ENCODE results near the gene SLFN12L.
"Not testable (repeated sequence)": the region's sequence is repeated elsewhere in the genome, so short reads cannot be mapped to it uniquely, and the experiment has no call there.

SLFN12L gene

DNA sequence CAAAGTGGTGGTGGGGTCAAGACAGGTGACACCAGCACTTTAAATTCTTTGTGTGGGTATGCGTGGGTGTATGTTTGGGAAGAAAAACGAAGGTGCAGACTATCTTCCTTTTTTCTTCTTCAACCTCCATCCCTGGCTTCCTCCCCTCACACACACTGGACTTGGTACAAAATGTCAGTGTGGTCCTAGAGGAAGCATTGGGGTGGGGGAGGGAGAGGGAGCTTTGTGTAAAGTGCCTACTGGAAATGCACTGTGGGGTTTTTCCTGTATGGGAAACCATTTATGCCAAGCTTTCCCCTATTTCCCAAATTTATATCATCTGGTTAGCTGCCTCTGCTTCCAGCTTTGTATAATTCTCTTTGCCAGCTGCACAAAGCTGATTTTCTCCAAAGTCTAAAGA lies 44.4 kb downstream of the SLFN12L start:
- no peak for DNase-seq

DNA sequence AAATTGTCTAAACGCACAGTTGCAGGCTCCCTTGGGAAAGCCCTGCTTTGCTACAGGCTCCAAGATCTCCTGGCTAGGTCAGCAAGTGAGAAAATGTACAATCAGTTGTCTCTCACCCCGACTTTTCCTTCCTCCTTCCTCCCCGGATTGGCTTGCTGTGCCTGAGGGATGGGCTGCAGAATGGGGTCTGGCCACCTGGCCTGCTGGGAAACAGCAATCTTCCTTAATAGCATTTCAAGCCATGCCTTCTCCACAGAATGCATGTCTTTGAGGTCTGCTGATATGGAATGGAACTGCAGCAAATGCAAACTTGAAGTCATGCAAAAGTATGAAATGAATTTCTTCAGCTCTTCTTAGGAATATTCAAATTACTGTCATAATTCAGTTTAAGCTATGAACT lies 46.1 kb downstream of the SLFN12L start:
- no peak for DNase-seq

DNA sequence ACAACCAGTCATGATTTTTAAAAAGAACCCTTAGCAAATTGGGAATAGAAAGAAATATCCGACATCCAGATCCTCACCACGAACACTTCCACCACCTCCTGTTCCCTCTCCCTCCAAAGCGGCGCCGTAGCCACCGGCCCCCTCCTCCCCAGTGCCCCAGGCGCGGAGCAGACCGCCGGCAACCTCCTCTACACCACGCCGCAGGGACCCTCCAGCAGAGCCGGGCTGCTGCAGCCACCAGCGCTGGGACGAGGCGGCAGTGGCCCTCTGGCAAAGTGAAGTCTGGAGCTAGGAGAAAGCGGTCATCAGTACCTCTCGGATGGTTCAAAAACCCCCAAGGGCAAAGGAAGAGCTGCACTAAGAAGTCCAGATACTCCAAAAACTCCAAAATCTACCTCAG lies 47.5 kb downstream of the SLFN12L start:
- DNase-seq: no peak

DNA sequence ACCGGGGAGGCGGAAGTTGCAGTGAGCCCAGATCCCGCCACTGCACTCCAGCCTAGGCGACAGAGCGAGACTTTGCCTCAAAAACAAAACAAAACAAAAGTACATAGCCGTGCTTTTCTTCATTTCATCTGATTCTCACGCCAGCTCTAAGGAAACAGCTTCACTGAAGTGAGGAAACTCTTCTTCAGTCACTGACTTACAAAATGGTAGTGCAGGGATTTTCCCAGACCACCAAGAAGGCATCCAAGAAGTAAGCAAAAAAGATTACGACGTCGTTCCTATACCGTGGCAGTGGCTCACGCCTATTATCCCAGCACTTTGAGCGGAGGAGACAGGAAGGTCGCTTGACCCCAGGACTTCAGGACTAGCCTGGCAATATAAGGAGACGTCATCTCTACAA lies 48.5 kb downstream of the SLFN12L start:
- DNase-seq: no peak

DNA sequence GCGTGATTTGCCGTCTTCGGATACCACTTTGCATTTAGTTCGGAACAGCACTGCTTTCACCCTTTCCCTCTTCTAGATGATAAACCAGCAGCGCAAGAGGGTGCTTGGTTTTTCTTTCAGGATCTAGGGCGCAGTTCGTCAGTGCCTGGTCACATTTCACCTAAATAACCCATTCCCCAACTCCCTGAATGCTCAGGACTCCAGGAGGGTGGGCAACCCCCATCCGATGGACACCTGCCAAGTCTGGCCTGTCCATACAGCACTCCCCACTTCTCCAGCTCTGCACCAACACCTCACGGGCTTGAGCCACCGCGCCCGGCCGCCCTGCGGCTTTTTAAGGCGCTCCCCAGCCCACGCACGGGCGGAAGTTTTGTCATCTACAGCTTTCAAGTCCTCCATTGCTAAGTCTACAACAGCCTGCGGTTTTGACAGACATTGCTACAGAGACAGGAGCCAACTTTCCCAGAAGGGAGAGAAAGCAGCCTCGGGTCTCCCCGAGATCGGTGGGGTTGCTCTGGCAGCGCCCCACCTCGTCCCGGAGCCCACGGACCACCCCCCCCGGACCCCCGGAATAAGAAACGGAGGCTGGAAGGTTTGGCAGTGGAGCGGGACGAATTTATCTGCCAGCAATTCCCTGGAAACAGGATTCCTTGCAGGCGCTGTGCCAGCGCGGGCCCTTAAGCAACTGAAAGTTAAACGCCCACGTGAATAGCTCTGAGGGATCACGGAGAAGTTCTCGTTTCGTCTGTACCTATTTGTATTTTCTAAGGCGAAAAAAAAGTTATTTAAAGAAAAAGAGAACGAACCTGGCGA lies 50.4 kb downstream of the SLFN12L start:
- peak; percentile 32 for DNase-seq

DNA sequence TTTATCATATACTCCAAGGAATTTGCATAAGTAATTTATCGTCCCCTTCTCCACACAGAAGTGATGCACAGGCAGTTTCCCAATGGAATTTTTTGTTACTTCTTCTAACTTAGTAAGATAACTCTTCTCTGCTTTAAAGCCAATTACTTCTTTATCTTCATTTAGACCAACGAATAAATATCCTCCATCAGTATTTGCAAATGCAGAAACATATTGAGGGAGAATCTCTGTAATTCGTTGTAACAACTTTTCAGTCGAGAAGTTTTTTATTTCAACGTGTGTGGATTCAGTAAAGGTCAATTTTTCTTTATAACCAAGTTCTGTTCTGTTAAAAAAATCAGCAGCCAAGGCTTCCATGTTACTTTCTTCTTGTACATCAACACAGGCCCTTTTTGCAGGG lies 58.2 kb downstream of the SLFN12L start:
- DNase-seq: no peak

DNA sequence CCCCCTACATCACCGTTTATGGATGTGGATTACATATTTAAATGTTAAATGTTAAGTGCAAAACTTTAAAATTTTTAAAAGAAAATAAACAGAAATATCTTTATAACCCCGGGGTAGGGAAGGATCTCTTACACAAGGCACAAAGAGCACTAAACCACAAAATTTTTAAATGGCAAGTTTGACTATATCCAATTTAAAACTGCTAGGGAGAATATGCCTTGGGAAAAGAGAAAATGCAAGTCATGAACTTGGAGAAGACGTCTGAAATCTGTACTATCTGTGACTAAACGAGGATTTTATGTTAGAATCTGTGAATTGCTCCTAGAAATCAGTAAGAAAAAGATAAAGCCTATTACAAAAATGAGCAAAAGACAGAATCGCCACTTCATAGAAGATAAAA lies 60.2 kb downstream of the SLFN12L start:
- no peak for DNase-seq

DNA sequence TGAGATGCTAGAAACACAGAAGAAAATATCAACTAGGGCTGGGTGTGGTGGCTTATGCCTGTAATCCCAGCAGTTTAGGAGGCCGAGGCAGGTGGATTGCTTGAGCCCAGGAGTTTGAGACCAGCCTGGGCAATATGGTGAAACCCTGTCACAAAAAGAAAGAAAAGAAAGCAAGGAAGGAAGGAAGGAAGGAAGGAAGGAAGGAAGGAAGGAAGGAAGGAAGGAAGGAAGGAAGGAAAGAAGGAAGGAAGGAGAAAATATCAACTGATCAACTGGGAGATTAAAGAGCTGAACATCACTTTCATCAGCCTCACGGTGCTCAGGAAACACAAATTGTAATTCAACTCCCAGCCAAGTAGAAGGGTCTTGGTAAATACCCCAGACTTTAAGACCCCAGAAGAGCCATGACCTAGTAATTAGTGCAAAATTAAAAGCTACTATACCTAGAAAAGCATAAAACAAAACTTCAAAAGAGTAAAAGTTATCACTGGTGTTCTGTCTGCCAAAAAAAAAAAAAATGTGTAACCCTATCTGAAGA lies 61.1 kb downstream of the SLFN12L start:
- DNase-seq: no peak

DNA sequence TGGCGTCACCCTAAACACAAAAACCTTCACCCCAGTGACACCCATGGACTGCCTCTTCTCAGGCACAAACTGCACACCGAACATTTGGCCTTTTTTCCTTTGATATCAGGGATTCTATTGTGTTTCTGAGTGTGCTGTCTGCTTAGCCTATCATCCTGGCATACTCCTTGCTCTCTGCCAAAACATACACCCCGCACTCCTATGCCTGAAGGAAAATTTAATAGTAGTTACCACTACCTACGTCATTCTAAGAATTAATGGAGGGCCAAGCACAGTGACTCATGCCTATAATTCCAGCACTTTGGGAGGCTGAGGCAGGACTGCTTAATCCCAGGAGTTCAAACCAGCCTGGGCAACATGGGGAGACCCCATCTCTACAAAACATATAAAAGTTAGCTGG lies 69.0 kb downstream of the SLFN12L start:
- no peak for DNase-seq

DNA sequence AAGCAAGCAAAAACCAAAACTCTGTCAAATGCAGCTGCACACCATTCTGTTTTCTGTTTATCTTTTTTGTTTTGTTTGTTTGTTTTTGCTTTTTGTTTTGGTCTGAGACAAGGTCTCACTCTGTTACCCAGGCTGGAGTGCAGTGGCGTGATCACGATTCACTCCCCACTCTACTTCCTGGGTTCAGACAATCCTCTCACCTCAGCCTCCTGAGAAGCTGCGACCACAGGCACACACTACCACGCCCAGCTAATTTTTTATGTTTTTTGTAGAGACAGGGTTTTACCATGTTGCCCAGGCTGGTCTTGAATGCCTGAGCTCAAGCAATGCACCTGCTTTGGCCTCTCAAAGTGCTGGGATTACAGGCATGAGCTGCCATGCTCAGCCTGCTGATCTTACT lies 69.7 kb downstream of the SLFN12L start:
- no peak for DNase-seq

DNA sequence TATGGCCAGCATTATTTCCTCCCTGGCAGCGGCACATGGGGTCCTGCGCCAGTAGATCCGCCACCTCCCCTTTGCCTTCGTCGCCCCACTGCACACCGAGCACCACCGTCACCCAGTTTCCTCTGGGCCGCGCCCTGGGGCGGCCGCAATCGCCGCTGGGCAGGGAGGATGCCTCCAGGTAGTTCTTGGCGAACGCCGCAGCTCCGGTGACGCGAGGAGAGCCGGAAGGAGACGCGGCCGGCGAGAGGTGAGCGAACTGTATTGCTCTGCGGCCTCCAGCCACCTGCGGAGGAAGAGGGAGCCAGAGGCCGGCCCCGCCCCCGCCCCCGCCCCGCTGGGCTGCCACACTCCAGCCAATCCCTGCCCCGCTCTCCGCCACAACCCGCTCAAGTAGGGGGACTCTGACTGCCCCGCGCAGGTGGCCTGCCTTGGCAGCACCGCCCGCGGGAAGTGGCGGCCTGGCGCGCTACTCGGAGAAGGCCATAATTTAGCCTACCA lies 77.1 kb downstream of the SLFN12L start:
- DNase-seq: peak; percentile 34

DNA sequence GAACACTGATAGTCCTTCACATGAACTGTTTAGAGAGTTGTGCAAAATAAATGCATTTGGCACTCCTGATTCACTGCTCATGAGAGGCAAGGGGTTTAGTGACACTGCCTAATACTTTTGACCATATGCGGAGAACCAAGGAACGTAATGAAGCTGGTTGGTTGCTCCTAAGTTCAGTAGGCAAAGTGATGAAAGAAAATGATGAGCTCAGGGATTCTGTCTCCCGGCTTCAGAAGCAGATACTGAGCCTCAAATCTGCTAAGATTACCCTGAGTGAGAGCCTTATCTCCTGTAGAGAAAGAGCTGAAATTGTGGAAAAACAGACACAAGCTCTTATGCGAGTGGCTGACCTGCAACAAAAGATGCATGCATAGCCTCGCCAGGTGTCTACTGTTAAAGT lies 83.4 kb downstream of the SLFN12L start:
- not testable (repeated sequence) for DNase-seq

DNA sequence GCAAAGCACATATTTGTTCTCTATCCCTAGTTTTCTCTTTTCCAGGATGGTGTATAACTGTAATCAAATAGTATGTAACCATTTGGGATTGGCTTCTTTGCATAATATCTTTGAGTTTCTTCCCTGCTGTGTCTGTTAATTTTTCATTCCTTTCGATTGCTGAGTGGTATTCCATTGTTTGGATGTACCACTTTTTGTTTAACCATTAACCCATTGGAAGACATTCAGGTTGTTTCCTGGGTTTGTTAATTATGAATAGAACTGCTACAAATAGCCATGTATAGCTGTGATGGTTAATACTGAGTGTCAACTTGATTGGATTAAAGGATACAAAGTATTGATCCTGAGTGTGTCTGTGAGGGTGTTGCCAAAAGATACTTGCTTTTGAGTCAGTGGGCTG lies 84.3 kb downstream of the SLFN12L start:
- no peak for DNase-seq

DNA sequence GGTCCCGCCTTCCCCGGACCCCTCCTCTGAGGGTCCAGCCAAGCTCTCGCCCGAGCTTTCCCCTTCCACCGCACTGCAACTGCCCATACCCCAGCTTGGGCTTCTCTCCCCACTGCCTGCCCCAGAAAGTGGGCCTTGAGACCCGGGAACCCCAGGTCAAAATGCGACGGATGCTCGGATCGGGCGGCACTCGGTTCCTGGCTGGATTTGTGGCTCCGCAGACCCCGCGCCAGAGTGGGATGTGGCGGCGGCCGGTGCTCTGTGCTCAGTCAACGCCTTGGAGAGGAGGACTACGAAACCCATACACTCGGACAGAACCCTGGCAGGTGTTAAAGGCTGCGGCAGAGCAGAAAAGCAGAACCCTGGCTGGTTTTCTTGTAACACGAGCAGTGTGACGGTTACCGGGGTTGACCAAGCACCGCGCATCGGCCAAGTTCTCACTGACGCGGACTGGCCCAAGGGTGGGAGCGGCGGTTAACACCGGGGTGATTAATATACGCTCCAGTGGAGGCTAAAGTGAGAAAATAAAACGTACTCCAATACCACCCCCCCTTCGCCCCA lies 88.0 kb downstream of the SLFN12L start:
- DNase-seq: peak; percentile 49

DNA sequence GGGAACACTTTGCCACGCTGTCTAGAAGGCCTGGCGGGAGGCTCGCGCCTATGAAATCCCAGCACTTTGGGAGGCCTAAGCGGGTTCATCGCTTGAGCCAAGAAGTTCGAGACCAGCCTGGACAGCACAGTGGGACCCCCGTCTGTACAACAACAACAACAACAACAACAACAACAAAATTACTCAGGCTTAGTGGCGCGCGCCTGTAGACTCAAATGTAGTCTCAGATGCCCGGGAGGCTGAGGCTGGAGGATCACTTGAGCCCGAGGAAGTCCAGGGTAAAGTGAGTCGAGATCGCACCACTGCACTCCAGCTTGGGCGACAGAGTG lies 88.6 kb downstream of the SLFN12L start:
- DNase-seq: peak; percentile 44

DNA sequence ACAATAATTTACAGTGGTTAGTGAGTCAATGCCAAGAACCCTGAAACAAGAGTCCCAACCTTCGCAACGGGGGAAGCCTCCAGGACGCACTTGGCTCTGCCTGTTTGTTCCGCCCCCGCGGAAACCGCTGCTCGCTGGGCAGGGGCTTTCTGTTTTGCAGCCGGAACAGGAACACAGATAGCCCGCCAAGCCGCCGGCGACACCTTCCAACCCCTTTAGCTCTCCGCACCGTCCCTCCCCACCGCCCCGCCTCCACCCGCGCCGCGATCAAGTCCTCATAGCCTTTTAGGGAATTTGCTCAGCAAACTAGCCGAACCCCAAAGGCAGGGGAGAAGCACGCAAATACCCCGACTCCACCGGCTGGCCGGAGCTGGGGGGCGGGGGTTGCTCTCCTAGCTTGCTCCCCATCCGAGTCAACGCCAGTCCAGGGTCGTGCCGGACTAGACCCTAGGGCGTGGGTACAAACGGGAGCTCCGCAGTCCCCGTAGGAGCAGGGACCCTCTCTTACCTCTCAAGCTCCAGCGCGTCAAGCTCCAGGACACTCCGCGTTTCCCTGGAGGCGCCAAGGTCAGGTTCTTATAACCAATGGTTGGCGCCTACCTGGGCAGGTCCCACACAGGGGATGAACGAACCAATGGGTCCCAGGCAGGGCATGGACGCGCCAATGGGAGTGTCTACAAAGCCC lies 89.1 kb downstream of the SLFN12L start, which contains the start of gene SLFN13:
SLFN13 (minus strand) TSS at position 553 of the 685 bp plus-strand sequence. CDS start 3,086 bp downstream, outside the sequence.
- peak; percentile 71 for DNase-seq

DNA sequence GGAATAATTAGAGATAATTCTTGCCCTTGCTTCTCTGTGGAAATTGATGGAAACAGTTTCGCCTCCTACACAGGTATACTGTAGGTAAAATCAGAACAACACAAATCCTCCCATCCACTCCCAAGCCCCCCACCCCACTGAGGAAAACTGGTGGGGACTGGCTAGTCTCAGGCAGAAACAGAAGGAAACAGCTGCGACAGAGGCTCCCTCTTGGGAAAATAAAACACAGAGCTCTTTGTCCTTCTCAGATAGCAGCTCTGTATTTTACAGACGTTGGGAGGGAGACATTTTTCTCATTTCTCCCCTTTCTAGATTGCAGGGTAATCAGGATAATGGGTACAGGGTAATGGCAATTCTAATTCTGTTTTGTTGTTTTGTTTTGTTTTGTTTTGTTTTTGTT lies 90.0 kb downstream of the SLFN12L start:
- DNase-seq: peak; percentile 33

DNA sequence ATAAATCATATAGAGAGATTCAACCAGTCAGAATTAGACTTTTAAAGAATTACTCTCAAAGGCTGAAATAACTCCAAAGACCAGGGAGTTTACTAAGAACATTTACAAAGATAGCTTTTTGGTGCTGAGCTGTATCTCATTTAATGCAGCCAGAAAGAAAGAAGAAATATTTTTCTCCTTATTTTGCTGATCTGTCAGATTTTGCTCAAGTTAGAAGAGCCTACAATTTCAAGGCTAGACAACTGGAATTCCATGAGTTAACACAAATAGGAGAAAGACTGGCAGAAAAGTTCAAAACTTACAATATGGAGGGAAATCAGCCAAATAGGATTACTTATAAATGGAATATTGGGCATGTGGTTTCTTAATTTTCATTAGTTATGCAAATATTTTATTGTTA lies 99.0 kb downstream of the SLFN12L start:
- no peak for DNase-seq

DNA sequence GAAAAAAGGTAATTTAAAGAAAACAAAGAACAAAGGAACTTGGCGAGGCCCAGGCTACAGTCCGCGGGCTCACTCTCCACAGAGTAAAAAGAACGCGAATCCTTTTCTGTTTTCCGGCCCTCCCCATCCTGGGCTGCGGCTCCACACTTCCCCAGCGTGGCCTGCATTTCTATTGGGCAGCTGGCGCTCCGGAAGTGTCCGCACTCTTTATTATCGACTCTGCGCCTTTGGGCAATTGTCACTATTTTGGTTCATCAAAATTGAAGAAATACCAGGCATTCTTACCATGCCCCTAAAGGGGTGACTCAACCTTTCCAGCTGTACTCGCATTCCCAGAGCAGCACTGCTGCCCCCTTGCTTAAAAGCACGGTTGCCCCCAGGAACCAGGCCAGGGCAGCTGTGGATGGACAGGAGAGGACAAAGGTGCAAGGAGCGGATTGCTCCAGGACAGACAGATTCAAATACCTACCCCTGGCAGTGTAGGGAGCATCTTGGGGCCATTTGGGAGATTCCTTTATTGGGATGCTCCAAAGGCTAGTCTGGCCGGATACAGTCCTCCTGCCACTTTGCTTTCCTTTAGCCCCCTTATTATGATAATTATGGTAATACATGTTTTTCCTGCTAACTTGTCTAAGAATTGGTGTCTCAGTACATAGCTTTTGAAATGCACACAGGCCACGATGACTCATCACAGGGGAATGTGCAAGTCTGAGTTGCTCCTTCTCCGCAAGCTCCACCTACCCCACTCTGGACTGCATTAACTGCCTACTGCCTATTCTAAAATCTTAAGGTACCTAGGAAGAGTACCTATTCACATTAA lies 104.2 kb downstream of the SLFN12L start:
- DNase-seq: peak; percentile 86

DNA sequence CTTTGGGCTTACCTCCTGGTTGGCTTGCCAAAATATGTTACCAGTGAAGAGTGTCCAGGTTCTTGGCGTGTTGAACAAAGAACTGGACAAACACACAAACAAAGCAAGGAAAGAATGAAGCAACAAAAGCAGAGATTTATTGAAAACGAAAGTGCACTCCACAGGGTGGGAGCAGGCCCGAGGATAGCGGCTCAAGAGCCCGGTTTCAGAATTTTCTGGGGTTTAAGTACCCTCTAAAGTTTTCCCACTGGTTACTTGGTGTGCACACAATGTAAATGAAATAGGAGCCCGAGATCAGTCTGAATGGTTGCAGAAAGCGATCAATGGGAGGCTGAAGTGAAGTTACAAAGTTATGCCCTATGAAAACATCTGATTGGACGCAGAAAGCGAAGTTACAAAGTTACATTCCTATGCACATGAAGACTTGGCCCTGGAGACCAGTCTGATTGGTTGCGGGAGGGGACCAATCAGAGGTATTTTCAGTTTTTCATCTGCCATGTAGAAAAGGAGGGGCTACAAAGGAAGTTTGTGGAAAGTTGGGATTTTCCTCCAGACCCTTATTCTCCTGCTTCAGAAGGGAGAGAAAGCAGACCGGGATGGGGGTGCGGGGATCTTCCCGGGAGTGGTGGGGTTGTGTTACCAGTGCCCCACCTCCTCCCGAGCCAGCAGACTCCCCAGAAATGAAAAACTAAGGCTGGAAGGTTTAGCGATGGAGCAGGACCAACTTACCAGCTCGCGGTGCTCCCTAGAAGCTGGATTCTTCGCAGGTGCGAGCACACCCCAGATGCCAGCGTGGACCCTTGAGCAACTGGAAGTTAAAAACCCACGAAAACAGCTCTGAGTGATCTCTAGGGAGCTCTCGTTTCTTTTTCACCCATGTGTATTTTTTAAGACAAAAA lies 105.1 kb downstream of the SLFN12L start, which contains the start of gene SLFN12:
SLFN12 (minus strand) TSS at position 325 of the 899 bp plus-strand sequence. CDS start 9,472 bp downstream, outside the sequence.
- peak; percentile 91 for DNase-seq

DNA sequence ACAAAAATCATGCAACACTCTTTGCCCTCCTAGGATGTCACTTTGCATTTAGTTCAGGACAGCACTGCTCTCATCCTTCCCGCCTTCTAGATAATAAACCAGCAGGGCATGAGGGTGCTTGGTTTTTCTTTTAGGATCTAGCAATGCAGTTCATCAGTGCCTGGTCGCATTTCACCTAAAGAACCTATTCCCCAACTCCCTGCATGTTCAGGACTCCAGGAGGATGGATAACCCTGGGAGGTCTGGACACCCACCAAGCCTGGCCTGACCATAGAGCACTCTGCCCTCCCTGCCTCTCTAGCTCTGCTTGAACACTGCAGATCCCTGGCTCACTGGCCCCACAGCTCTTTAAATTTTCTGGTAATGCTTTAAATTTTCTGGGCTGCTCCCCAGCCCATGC lies 107.8 kb downstream of the SLFN12L start:
- no peak for DNase-seq

DNA sequence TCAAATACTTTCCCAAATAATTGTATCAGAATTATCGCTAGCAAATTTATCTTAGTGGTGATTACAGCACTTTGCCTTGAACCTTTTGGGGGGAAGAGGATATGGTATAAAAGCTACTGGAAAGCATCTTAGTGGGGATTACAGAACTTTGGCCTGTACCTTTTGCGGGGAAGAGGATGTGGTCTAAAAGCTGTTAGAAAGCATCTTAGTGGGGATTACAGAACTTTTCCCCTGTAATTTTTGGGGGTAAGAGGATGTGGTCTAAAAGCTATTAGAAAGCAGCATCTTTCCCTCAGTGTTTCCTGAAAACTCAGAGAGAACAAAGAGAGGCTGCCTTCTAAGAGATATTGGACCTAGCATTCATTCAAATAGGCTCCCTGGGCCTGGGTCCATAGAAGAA lies 109.2 kb downstream of the SLFN12L start:
- no peak for DNase-seq
